EL (cell line): Measurements from ENCODE around the gene CEP83.
A peak's percentile ranks its signal among the peaks of the same experiment; 100 is the strongest.

Source experiments
- DNase-seq: peaks from one replicate; pipeline ENCODE4 v3.0.0-alpha.2; 2016

The CEP83 gene

DNA sequence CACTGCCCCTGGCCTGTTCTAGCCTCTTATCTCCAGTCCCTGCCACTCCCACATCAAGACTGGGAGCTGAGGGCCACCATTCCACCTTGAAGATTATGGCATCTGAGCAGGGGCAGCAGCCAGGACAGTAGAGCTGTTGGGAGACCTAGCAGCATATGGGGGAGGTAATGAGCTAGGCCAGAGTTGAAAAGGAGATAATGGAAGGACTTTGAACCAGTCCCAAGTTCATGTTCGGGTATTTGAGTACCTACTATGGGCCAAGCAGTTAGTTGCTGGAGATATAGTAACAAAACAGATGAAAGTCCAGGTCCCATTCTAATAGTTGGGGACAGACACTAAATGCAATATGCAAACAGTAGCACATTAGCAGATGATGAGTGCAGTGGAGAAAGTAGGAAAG lies 159.8 kb downstream of the CEP83 start:
- no peak for DNase-seq

GRCh38 chr12:94297876-94298505 lies 161.7 kb downstream of the CEP83 start:
- no peak for DNase-seq

GRCh38 chr12:94297096-94297699 lies 162.5 kb downstream of the CEP83 start:
- no peak for DNase-seq

DNA sequence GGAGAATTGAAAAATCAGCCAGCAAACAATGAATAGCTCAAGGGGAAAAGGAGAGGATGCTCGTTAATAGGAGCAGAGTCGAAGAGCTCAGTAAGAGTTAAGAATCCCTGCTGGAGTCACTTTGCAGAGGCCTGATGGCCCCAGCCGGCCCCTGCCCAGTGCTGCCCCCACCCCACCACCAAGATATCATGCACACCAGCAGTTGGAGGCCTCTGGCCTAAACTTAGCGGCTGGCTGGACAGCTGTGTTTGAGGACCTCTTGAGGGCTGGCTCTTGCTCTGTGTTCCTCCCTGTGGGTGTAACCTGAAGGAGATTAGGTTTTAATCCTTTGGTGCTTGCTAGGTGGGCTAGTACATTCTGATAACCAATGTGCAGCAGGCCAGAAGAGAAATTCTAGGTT lies 169.3 kb downstream of the CEP83 start:
- DNase-seq, result peak; percentile 11

DNA sequence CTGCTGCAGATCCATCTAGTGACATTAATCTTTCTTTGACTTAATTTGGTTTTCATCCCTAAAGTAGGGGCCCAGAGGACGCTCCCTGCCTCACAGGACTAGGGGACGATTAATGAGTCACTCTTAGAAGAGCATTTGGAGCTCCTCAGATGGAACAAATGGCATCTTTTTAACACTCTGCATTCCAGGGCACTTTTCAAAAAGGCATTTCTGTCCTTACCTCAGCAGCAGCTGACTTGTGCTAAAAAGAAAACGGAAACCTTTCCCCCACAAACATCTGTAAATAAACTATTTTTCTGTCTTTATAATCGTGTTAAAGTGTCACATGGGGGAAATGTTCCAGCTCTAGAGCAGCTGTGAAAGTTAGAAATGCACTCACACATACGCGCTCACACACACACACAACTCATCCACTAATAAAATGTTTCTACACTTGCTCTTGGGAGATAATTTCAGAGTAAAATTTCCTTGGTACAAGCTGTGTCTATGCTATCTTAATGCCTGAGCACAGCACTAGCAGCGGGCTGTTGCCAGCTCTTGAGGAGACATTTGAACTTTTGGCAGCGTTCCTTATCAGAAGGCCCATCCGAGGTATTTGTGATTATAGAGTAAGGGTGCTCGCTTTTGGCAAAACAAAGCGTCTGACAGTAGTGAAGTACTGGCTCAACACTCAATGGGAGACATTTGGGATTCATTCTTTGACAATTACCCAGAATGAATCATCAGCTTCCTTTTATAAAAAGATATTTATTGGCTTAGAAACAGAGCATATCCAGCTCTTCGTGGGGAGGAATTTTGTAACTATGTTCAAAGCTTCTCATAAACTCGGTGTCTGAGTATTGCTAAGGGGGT lies 170.0 kb downstream of the CEP83 start:
- peak; percentile 90 for DNase-seq

- no peak for DNase-seq
Measured at GRCh38 chr12:94287245-94287628, 172.4 kb downstream of the CEP83 start.

- DNase-seq, result no peak
Measured at GRCh38 chr12:94286583-94287244, 173.0 kb downstream of the CEP83 start.

GRCh38 chr12:94285943-94286582 lies 173.6 kb downstream of the CEP83 start:
- no peak for DNase-seq

DNA sequence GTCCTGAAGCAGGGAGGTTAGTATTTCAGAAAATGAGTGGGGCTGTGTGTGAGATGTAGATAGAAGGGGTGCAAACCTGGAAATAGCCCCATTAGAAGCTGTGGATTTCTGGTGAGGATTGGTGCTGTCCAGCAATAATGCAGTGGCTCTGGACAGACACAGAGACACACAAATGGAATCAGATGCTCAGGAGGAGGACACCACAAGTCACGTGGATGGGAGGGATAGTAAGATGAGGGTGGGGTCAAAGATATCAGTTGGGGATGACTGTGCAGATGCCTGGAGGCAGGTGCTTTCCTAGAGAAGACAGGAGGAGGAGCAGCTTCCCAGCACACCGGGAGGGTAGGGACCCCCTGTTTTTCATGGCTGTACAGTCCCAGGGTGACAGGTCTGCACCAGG lies 174.8 kb downstream of the CEP83 start:
- no peak for DNase-seq

DNA sequence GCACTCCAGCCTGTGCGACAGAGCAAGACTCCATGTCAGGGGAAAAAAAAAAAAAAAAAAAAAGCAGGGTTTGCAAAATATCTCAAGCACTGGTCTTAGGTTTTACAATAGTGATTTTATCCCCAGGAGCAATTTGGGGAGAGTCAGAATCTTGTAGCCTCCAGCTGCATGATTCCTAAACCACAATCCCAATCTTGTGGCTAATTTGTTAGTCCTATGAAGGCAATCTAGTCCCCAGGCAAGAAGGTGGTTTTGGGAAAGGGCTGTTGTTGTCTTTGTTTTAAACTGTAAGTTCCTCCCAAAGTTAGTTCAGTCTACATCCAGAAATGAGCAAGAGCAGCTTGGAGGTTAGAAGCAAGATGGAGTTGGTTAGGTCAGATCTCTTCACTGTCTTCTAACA lies 175.6 kb downstream of the CEP83 start:
- DNase-seq, result no peak

GRCh38 chr12:94282675-94283074 lies 177.0 kb downstream of the CEP83 start:
- DNase-seq, result no peak

DNA sequence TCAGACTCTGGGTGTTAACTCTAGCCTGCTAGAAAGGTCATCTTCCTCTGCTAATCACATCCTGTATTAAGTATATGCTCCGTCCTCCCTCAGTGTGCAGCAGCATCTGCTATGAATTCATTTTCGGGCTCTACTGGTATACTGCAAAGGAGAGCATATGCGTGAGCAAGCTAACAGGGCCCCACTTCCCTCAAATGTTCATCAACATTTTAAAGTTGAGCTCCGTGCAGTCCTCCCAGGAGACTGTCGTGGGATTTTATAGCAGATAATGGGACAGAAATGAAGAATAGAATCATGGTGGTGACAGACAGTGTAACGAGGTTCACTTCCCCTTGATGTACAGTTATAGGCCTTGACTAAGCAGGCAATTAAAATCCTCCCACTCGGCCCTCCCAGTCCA lies 179.6 kb downstream of the CEP83 start:
- no peak for DNase-seq

GRCh38 chr12:94277426-94278000 lies 182.2 kb downstream of the CEP83 start:
- DNase-seq, result no peak

- DNase-seq, result no peak
Measured at GRCh38 chr12:94276725-94277124, 182.9 kb downstream of the CEP83 start.

DNA sequence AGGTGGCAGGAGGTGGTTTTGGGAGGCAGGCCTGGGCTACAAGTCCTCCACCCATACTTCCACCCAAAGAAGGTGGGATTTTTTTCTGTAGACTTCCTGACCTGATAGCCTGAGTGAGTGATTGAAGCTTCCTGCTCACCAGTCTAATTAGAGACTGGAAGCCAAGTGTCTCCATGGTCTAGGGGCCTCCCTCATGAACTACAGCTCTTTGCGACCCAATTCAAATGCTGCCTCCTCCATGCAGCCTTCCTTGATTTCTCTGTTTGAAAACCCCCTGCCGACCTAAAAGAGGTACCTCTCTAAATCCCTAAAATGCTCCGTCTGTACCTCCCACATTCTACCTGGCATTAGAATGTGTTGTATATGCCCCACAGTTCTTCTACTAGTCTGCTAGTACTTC lies 186.4 kb downstream of the CEP83 start:
- DNase-seq, result no peak

DNA sequence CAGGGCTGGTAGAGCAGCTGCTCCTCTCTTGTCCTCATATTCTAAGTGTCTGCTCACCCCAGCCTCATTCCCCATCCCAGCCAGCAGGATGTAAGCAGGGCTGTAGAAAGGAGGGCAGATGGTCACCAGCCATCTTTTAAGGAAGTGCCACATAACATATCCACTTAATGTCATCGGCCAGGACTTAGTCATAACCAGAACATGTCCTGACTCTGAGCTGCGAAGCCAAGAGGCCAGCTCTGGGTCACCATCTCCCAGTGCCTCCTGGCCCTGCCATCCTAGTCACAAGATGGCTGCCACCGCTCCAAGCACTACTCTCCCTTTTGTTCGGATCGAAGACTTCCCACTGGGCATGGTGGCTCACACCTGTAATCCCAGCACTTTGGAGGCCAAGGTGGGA lies 187.4 kb downstream of the CEP83 start:
- DNase-seq, result no peak

GRCh38 chr12:94271351-94271750 lies 188.3 kb downstream of the CEP83 start:
- DNase-seq, result no peak

DNA sequence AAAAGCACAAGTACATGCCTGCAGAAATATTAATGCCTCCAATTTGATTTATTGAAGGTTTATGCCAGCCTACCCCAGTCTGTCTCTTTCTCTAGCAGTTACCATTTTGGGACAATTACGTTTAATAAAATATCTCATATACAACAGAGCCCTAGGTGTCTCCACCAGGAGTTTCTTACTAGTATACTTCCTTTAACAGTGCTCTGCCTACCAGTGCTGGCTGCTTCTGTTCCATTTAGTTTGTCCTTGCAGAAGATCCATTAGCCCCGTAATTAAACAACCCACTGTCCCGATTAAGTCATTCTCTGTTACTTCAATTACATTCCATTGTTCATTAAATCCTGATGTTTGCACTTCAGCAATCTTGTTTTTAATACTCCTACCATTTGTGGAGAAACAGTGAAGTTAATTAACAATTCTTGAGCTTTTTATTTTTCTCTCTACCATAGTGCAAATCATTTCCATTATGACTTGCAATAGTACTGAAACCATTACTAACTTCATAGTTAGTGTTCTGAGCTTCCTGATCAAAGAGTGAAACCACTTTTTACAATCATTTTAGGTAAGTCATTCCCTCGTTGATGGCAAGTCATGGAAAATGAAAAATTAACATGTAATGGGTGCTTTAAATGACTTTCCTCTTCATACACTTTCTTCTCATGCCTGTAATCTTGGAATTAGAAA lies 190.2 kb downstream of the CEP83 start:
- no peak for DNase-seq

GRCh38 chr12:94267921-94268471 lies 191.7 kb downstream of the CEP83 start:
- DNase-seq, result peak; percentile 35

GRCh38 chr12:94267537-94267872 lies 192.2 kb downstream of the CEP83 start:
- DNase-seq, result no peak

- DNase-seq, result peak; percentile 75
Measured at GRCh38 chr12:94266796-94267536, 192.7 kb downstream of the CEP83 start.
